A673 (cell line): Measurements from ENCODE around the gene STPG2. TPM values are rescaled to one million over a fixed set of nuclear protein-coding genes. Genes with fewer than 3 reads are reported as not detected.

Experiments used
- BruUV-seq: library from RNA; stranded (reverse); fragments of 400-500 nt; replicated peaks from 2 replicates; lab custom pipeline; 2021; lab: Mats Ljungman, UMichigan
- CTCF ChIA-PET: fragments of 300-600 bp; sonication (Branson Sonifier 250); formaldehyde crosslinking; loops from one replicate; lab custom pipeline; 2022; ENCODE audit warnings: antibody characterized with exemption; lab: Charles Lee
- POLR2A ChIA-PET: fragments of 300-600 bp; sonication (Branson Sonifier 250); formaldehyde crosslinking; loops from one replicate; lab custom pipeline; 2022; ENCODE audit warnings: antibody characterized with exemption; ENCODE audit not compliant: low non-redundant PET; lab: Charles Lee
- DNase-seq: peaks from one replicate; pipeline ENCODE4 v3.0.0-alpha.2; 2015; ENCODE audit warnings: low spot score
- H3K27ac ChIP-seq: fragments of 200-600 bp; sonication (generic); 2 replicates; pipeline ENCODE4 v1.5.1; 2016; ENCODE audit warnings: mixed run types, low read depth, mild to moderate bottlenecking, mixed read lengths, antibody characterized with exemption, low read length; ENCODE audit not compliant: poor library complexity, severe bottlenecking
- H3K27me3 ChIP-seq: fragments of 200-600 bp; sonication (generic); replicated peaks from 2 replicates; pipeline ENCODE4 v1.6.1; 2017; ENCODE audit warnings: mixed run types, low read depth, mild to moderate bottlenecking, mixed read lengths, antibody characterized with exemption, low read length; ENCODE audit not compliant: insufficient read depth, poor library complexity
- H3K36me3 ChIP-seq: fragments of 200-600 bp; sonication (generic); 2 replicates; pipeline ENCODE4 v1.6.1; 2016; ENCODE audit warnings: mixed run types, mild to moderate bottlenecking, mixed read lengths, antibody characterized with exemption, low read length; ENCODE audit not compliant: insufficient read depth, poor library complexity, severe bottlenecking
- H3K4me1 ChIP-seq: fragments of 200-600 bp; sonication (generic); 2 replicates; pipeline ENCODE4 v1.6.1; 2017; ENCODE audit warnings: mixed run types, mild to moderate bottlenecking, mixed read lengths, antibody characterized with exemption, low read length; ENCODE audit not compliant: insufficient read depth, poor library complexity, severe bottlenecking
- H3K4me3 ChIP-seq: fragments of 200-600 bp; sonication (generic); 2 replicates; pipeline ENCODE4 v1.5.1; 2016; ENCODE audit warnings: low read depth, mixed run types, mild to moderate bottlenecking, mixed read lengths, low read length; ENCODE audit not compliant: poor library complexity, severe bottlenecking
- H3K9me3 ChIP-seq: fragments of 200-600 bp; sonication (generic); 2 replicates; pipeline ENCODE4 v1.6.1; 2016; ENCODE audit warnings: mixed run types, low read depth, mild to moderate bottlenecking, mixed read lengths, antibody characterized with exemption, low read length; ENCODE audit not compliant: poor library complexity, severe bottlenecking
- CTCF ChIP-seq: fragments of 300-800, 200-600 bp; sonication (generic); conservative IDR thresholded peaks from 2 replicates; pipeline ENCODE4 v1.5.1; 2017; ENCODE audit warnings: low read depth, mild to moderate bottlenecking, antibody characterized with exemption, low read length, moderate library complexity, mixed read lengths
- EZH2 ChIP-seq: fragments of 200-600 bp; sonication (generic); IDR thresholded peaks from 2 replicates; pipeline ENCODE4 v1.6.1; 2017; ENCODE audit warnings: borderline replicate concordance, low read depth, mild to moderate bottlenecking, mixed read lengths, antibody characterized with exemption, low read length; ENCODE audit not compliant: poor library complexity, severe bottlenecking
- intact Hi-C: fragments of 100-400 bp; cut with micrococcal nuclease; formaldehyde crosslinking; loops from one replicate; pipeline ENCODE4 v1.10.0; 2022; ENCODE audit not compliant: unreplicated experiment
- total RNA-seq: library from RNA; stranded (reverse); gene quantifications from 2 replicates; pipeline ENCODE4 v1.2.3, GENCODE V29; 2021

The STPG2 gene
- total RNA-seq, 1 experiment from 2014 or later = not detected

DNA sequence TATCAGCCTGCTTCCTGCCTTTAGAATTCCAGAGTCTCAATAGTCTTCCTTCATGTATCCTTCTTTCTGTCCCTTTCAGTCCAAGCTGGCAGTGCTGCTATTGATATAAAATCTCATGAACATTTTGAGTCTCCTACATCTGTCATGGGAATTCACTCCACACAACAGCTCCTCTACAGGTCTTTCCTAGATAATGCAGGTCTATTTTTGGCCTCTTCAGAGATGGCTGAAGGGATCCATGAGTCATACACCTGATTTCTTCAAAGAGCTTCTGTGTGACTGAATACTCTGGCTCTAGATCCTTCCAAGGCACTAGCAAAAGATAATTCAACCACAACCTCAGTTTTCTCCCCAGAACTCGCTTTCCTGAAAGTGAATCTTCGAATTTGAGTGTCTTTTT is 115.4 kb downstream of the STPG2 start:
- ChIA-PET CTCF (no interaction called here), POLR2A (no interaction called here)
- TF ChIP-seq CTCF (0 out of 2 replicates have a peak, but pooled peaks have one; percentile 20), EZH2 (no peak)
- Histone ChIP-seq H3K4me1 (no peaks in the 10 kb centered on the region), H3K4me3 (no peak overlapping the region), H3K27ac (no peak overlapping the region), H3K36me3 (no peaks in the 10 kb centered on the region), H3K27me3 (no peaks in the 10 kb centered on the region), H3K9me3 (peaks cover 4% of the 10 kb centered on the region)
- DNase-seq = peak; percentile 6
- no TSS peak for BruUV-seq
- intact Hi-C loops = no loop called here

DNA sequence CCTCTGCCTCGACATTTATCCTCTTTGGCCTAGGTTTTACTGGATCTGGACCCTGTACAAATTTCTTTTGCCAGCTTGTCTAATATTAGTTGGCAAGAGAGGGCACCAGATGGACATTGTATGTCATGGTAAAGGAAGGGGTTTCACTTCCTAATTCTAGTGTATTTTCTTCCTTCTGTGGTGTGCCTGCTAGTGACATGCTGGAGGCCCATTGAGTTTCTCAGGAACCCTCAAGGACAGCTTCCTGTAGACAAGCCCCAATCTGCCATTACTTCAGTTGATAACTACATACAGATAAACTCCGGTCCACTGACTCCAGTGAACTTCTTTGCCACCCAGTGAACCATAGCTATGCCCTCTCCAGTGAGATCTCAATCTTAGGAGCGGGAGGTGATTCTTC is 116.9 kb downstream of the STPG2 start:
- BruUV-seq = no TSS peak
- no peak for DNase-seq
- intact Hi-C loops = no loop called here
- H3K4me1 ChIP-seq = no peaks in the 10 kb centered on the region
- H3K27me3 ChIP-seq = no peaks in the 10 kb centered on the region
- ChIA-PET POLR2A (no interaction called here), CTCF (no interaction called here)
- peaks cover 4% of the 10 kb centered on the region for H3K9me3 ChIP-seq
- no peaks in the 10 kb centered on the region for H3K36me3 ChIP-seq
- TF ChIP-seq CTCF (no peak), EZH2 (no peak)
- H3K4me3 ChIP-seq = no peak overlapping the region
- H3K27ac ChIP-seq = no peak overlapping the region

- intact Hi-C loops = no loop called here
- Histone ChIP-seq H3K9me3 (no peaks in the 10 kb centered on the region), H3K4me3 (no peak overlapping the region), H3K27ac (no peak overlapping the region), H3K36me3 (no peaks in the 10 kb centered on the region), H3K27me3 (no peaks in the 10 kb centered on the region), H3K4me1 (no peaks in the 10 kb centered on the region)
- CTCF ChIA-PET = no interaction called here
- no TSS peak for BruUV-seq
- TF ChIP-seq EZH2 (no peak), CTCF (no peak)
- POLR2A ChIA-PET = no interaction called here
- no peak for DNase-seq
These were observed 136.4 kb downstream of the STPG2 start for GRCh38 chr4:98006814-98007412.
